ENCODE data around the gene POF1B.

POF1B gene

DNA sequence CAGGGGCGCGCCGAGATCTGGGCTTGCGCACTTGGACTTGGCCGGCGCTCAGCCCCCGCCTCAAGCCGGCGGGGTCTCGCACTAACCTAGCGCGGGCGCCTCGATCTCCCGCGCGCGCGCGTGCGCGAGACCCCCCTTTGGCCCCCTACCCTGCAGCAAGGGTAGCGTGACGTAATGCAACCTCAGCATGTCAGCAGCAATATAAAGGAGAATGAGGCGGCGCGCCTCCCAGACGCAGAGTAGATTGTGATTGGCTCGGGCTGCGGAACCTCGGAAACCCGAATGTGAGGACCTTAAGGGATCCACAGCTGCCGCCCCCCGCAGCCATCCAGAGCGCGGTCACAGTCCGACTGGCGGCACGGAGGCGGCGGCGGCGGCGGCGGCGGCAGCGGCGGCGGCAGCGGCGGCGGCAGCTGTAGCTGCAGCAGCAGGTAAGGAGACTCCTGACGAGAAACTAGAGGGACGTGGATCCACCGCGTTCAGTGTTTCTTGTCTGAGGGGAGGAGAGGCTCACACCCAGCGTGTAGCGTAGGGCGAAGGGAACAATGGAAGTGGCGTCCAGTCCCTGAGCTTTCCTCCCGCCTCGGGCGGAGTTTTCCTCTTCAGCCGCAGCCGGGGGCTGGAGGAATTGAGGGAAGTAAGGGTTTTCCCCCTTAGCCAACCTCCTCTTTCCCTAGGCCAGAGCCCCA, 135.6 kb downstream of the POF1B start, which contains the start of the genes SATL1 and ZNF711:
Gene SATL1 (minus strand): TSS at position 19 of the 689 bp plus-strand sequence. CDS start 134,811 bp downstream, outside the sequence.
Gene ZNF711 (plus strand): TSS at position 231 of the 689 bp plus-strand sequence. CDS start 3,582 bp downstream, outside the sequence.
- DNase-seq (ENCODE audit: low spot score) = peak; percentile 93

GRCh38 chrX:85243155-85243554, 136.3 kb downstream of the POF1B start:
- DNase-seq (ENCODE audit: low spot score) = peak; percentile 15

Measured in SK-N-DZ (cell line).